Left ventricle myocardium inferior (tissue), 1 donor: ENCODE measurements around the gene GPR142. TPM values are rescaled to one million over a fixed set of nuclear protein-coding genes. Genes with fewer than 3 reads are reported as not detected.

Experiments
- DNase-seq: peaks from one replicate; pipeline ENCODE4 v3.0.0-alpha.2; 2020
- H3K27ac ChIP-seq: fragments of 200-600 bp; replicated peaks from 2 replicates; pipeline ENCODE4 v1.8.0; 2021
- H3K27me3 ChIP-seq: fragments of 200-600 bp; 2 replicates; pipeline ENCODE4 v1.8.0; 2021; ENCODE audit warnings: low read depth
- H3K36me3 ChIP-seq: fragments of 200-600 bp; 2 replicates; pipeline ENCODE4 v1.8.0; 2021
- H3K4me1 ChIP-seq: fragments of 200-600 bp; 2 replicates; pipeline ENCODE4 v1.8.0; 2021
- H3K4me3 ChIP-seq: fragments of 200-600 bp; 2 replicates; pipeline ENCODE4 v1.8.0; 2021; ENCODE audit warnings: mild to moderate bottlenecking, moderate library complexity
- H3K9me3 ChIP-seq: fragments of 200-600 bp; replicated peaks from 2 replicates; pipeline ENCODE4 v1.8.0; 2021
- intact Hi-C: fragments of 100-400 bp; cut with micrococcal nuclease; formaldehyde crosslinking; loops from one replicate; pipeline ENCODE4 v1.11.0; 2022
- total RNA-seq: library from RNA; stranded (reverse); fragmentation: NEBNext Ultra II Directional; extraction: Animal tissue kit (Norgen Biotek cat#: 25700); gene quantifications from one replicate; pipeline ENCODE4 v1.2.1, GENCODE V29; 2021
- TF ChIP-seq, protein P1 (sequence below): fragments of 200-600 bp; IDR thresholded peaks from 2 replicates; pipeline ENCODE4 v1.8.0; 2021; ENCODE audit warnings: antibody characterized with exemption, mild to moderate bottlenecking, borderline replicate concordance
- donor health status: DM: no; HTN: yes; CAD: no; lungs with severe emphysema.

The GPR142 gene
- total RNA-seq, 1 donor from 2014 or later: not detected

DNA sequence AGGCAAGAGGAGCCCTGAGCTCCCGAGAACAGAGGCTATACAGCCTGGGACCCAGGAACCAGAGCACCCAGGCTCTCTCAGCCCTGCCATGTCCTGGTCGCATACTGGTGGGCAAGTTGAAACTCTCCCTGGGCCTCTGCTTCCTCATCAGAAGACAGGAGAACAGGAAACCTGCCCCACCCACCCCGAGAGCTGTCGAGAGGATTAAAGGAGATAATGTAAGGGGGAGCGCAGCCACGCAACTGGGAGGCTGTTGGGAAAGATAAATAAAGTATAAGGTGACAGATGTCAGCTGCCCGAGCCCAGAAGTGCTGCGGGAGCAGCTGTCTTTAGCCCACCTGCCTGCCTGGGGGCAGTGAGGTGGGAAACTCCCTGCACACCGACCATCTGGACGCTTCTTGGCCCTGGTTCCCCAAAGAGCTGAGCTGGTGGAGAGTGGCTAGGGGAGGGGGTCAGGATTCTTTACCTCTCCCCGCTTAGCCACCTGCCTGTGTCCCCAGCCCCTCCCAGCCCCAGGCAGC, 34.5 kb upstream of the GPR142 start:
- Histone ChIP-seq H3K4me3 (no peak overlapping the region), H3K27ac (no peak overlapping the region), H3K27me3 (peaks cover 16% of the 10 kb centered on the region), H3K9me3 (no peaks in the 10 kb centered on the region), H3K36me3 (no peaks in the 10 kb centered on the region), H3K4me1 (no peaks in the 10 kb centered on the region)
- TF ChIP-seq, protein P1, sequence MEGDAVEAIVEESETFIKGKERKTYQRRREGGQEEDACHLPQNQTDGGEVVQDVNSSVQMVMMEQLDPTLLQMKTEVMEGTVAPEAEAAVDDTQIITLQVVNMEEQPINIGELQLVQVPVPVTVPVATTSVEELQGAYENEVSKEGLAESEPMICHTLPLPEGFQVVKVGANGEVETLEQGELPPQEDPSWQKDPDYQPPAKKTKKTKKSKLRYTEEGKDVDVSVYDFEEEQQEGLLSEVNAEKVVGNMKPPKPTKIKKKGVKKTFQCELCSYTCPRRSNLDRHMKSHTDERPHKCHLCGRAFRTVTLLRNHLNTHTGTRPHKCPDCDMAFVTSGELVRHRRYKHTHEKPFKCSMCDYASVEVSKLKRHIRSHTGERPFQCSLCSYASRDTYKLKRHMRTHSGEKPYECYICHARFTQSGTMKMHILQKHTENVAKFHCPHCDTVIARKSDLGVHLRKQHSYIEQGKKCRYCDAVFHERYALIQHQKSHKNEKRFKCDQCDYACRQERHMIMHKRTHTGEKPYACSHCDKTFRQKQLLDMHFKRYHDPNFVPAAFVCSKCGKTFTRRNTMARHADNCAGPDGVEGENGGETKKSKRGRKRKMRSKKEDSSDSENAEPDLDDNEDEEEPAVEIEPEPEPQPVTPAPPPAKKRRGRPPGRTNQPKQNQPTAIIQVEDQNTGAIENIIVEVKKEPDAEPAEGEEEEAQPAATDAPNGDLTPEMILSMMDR: no peak
- intact Hi-C loops: no loop called here
- DNase-seq: no peak

DNA sequence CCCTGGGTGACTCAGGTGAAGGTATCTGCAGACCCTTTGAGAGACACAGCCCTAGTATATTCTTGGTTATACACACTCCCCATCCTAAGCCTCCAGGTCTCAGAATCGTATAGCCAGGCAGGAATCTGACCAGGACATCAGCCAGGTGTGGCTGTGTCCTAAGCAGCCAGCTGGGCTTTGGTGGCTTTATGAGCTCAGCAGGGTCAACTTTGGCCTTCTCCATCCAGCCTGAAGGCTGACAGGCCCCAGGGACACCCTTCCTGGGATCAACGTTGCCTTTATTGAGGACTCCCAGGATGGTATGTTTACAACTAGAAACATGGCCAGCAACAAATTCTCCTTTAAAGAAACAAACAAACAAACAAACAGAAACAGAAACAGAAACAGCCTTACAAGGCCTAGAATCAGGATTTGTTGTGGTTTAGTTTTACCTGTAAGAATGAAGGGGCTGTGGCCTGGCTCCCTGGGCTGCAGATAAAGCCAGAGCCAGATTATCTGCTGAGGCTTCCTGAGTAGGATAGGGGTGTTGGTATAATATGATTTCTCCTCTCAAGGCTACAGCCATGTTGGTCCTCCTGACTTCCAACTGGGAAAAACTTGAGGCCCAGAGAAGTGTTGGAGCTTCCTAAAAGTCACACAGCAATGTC, 32.8 kb upstream of the GPR142 start:
- Histone ChIP-seq H3K27ac (no peak overlapping the region), H3K9me3 (no peaks in the 10 kb centered on the region), H3K4me3 (no peak overlapping the region), H3K27me3 (peaks cover 14% of the 10 kb centered on the region), H3K36me3 (no peaks in the 10 kb centered on the region), H3K4me1 (no peaks in the 10 kb centered on the region)
- DNase-seq: no peak
- intact Hi-C loops: no loop called here
- TF ChIP-seq, protein P1: no peak

DNA sequence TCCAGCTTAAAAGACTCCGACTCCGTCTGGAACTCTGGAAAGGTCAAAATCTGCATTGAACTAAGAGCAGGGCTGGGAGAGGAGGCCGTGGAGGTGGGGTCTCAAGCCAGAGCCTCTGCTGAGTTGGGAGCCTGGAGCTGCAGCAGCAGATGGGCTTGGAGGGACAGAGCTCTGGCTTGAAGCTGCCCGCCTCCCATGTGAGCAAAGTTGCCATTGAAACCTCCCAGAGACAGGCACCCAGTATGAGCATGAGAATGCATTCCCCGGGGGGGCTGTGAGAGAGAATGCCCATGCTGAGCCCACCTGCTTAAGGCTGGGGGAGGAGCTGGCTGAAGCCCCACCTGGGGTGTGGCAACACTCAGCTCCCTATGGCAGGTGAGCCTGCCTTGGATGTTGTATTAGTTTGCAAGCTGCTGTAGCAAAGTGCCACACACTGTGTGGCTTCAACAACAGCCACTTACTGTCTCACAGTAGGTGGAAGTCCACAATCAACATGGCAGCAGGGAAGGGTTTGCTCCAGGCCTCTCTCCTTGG, 31.7 kb upstream of the GPR142 start:
- intact Hi-C loops: no loop called here
- peaks cover 7% of the 10 kb centered on the region for H3K27me3 ChIP-seq
- no peak for DNase-seq
- no peak overlapping the region for H3K4me3 ChIP-seq
- no peak overlapping the region for H3K27ac ChIP-seq
- TF ChIP-seq, protein P1: no peak
- H3K4me1 ChIP-seq: no peaks in the 10 kb centered on the region
- H3K36me3 ChIP-seq: no peaks in the 10 kb centered on the region
- H3K9me3 ChIP-seq: no peaks in the 10 kb centered on the region

DNA sequence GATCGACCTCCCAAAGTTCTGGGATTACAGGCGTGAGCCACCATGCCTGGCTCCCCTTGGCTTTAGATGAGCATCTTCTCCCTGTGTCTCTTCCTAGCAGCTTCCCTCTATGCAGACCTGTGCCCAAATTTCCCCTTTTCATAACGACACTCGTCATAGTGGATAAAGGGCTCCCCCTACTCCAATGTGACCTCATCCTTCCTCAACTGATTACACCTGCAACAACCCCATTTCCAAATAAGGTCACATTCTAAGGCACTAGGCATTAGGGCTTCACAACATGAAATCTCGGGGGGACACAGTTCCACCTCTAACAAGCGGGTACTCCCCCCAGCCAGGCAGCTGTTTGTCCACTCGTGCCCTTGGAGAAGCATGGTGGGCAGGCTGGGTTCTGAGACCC, 31.0 kb upstream of the GPR142 start:
- Histone ChIP-seq H3K27me3 (peaks cover 6% of the 10 kb centered on the region), H3K27ac (no peak overlapping the region), H3K9me3 (no peaks in the 10 kb centered on the region), H3K4me3 (no peak overlapping the region), H3K36me3 (no peaks in the 10 kb centered on the region), H3K4me1 (no peaks in the 10 kb centered on the region)
- DNase-seq: no peak
- intact Hi-C loops: no loop called here
- TF ChIP-seq, protein P1: no peak

DNA sequence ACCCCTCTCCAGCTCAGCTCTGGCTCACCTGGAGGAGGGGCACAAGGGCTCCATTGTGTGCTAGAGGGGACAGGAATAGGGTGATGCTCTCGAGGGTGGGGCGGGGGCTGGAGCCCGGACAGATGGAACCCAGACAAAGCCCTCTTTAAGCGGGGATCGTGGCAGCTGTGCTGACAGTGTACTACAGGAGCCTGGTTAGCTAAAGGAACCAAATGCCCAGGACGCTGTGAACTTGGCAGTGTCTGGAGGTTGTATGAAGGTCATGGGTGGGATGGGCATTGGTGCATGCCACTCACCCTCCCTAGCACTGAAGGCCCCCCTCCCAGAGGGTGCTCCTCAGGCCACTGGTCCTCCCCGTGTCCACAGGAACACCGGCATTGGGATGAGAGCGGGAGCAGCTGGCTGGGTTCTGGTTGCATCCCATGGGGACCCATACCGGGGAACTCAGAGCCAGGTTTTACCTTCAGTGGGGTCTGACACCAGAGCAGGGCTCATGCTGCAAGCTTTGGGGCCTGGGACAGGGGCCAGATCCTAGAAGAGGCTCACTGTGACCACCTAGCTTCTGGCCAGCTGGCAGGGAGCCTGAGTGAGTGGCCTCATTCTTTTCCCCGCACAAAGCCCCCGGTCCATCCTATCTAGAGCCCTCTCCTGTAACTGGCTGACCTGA, 29.3 kb upstream of the GPR142 start:
- Histone ChIP-seq H3K27ac (no peak overlapping the region), H3K9me3 (no peaks in the 10 kb centered on the region), H3K36me3 (no peaks in the 10 kb centered on the region), H3K4me3 (no peak overlapping the region), H3K4me1 (no peaks in the 10 kb centered on the region), H3K27me3 (peaks cover 14% of the 10 kb centered on the region)
- TF ChIP-seq, protein P1: no peak
- intact Hi-C loops: no loop called here
- no peak for DNase-seq
